Stimulated activated naive CD8-positive, alpha-beta T cell treated with anti-CD3 and anti-CD28 coated beads, Interleukin-15, Interleukin-2, amounts not matched to agents 100 ng/mL and 50 ng/mL, for 24 hours (primary cell): ENCODE results near the gene ARHGEF33.

Source experiments
- H3K27ac Mint-ChIP-seq: one replicate; pipeline ENCODE4 v1.8.0; 2021; ENCODE audit warnings: mild to moderate bottlenecking, mixed read lengths
- H3K27me3 Mint-ChIP-seq: one replicate; pipeline ENCODE4 v1.8.0; 2021; ENCODE audit warnings: mixed read lengths
- H3K36me3 Mint-ChIP-seq: one replicate; pipeline ENCODE4 v1.8.0; 2021; ENCODE audit warnings: low read depth, mixed read lengths
- H3K4me1 Mint-ChIP-seq: one replicate; pipeline ENCODE4 v1.8.0; 2021; ENCODE audit warnings: low read depth, mixed read lengths
- H3K4me3 Mint-ChIP-seq: one replicate; pipeline ENCODE4 v1.8.0; 2021; ENCODE audit warnings: mild to moderate bottlenecking, mixed read lengths
- H3K9me3 Mint-ChIP-seq: one replicate; pipeline ENCODE4 v1.8.0; 2021; ENCODE audit warnings: mixed read lengths

ARHGEF33 gene

GRCh38 chr2:38960609-38961320 is 71.1 kb downstream of the ARHGEF33 start:
- peaks cover 36% of the 10 kb centered on the region for H3K27me3 Mint-ChIP-seq
- H3K36me3 Mint-ChIP-seq = no peaks in the 10 kb centered on the region
- H3K4me1 Mint-ChIP-seq = peaks cover 3% of the 10 kb centered on the region
- no peaks in the 10 kb centered on the region for H3K9me3 Mint-ChIP-seq
- H3K4me3 Mint-ChIP-seq = peak overlapping the region; percentile 8
- H3K27ac Mint-ChIP-seq = no peak overlapping the region

- Mint-ChIP-seq H3K27ac (no peak overlapping the region), H3K4me3 (no peak overlapping the region), H3K9me3 (no peaks in the 10 kb centered on the region), H3K27me3 (peaks cover 15% of the 10 kb centered on the region), H3K36me3 (no peaks in the 10 kb centered on the region), H3K4me1 (peaks cover 1% of the 10 kb centered on the region)
Observed at GRCh38 chr2:38966006-38966405, 76.3 kb downstream of the ARHGEF33 start.

GRCh38 chr2:38966678-38967077 is 77.0 kb downstream of the ARHGEF33 start:
- Mint-ChIP-seq H3K4me1 (no peaks in the 10 kb centered on the region), H3K4me3 (no peak overlapping the region), H3K27me3 (peaks cover 8% of the 10 kb centered on the region)

GRCh38 chr2:38968021-38968420 is 78.3 kb downstream of the ARHGEF33 start:
- no peaks in the 10 kb centered on the region for H3K27me3 Mint-ChIP-seq
- no peaks in the 10 kb centered on the region for H3K4me1 Mint-ChIP-seq
- H3K9me3 Mint-ChIP-seq = no peaks in the 10 kb centered on the region
- H3K36me3 Mint-ChIP-seq = no peaks in the 10 kb centered on the region
- H3K4me3 Mint-ChIP-seq = no peak overlapping the region
- H3K27ac Mint-ChIP-seq = no peak overlapping the region

More at GRCh38 chr2:38966678-38967077, 77.0 kb downstream of the ARHGEF33 start:
- no peak overlapping the region for H3K27ac Mint-ChIP-seq
- H3K9me3 Mint-ChIP-seq = no peaks in the 10 kb centered on the region
- no peaks in the 10 kb centered on the region for H3K36me3 Mint-ChIP-seq

GRCh38 chr2:38971377-38971776 is 81.7 kb downstream of the ARHGEF33 start:
- Mint-ChIP-seq H3K36me3 (no peaks in the 10 kb centered on the region), H3K4me1 (no peaks in the 10 kb centered on the region), H3K27me3 (no peaks in the 10 kb centered on the region), H3K27ac (no peak overlapping the region), H3K9me3 (no peaks in the 10 kb centered on the region), H3K4me3 (no peak overlapping the region)

GRCh38 chr2:38973266-38973665 is 83.6 kb downstream of the ARHGEF33 start:
- Mint-ChIP-seq H3K36me3 (no peaks in the 10 kb centered on the region), H3K9me3 (no peaks in the 10 kb centered on the region), H3K4me1 (no peaks in the 10 kb centered on the region), H3K27ac (no peak overlapping the region), H3K27me3 (no peaks in the 10 kb centered on the region), H3K4me3 (no peak overlapping the region)

- no peaks in the 10 kb centered on the region for H3K36me3 Mint-ChIP-seq
- no peak overlapping the region for H3K4me3 Mint-ChIP-seq
Observed at GRCh38 chr2:38975042-38975441, 85.4 kb downstream of the ARHGEF33 start.

GRCh38 chr2:38977047-38977446 is 87.4 kb downstream of the ARHGEF33 start:
- H3K4me1 Mint-ChIP-seq = no peaks in the 10 kb centered on the region
- no peaks in the 10 kb centered on the region for H3K9me3 Mint-ChIP-seq
- no peak overlapping the region for H3K27ac Mint-ChIP-seq
- H3K27me3 Mint-ChIP-seq = no peaks in the 10 kb centered on the region
- H3K36me3 Mint-ChIP-seq = no peaks in the 10 kb centered on the region
- no peak overlapping the region for H3K4me3 Mint-ChIP-seq

More at GRCh38 chr2:38975042-38975441, 85.4 kb downstream of the ARHGEF33 start:
- no peak overlapping the region for H3K27ac Mint-ChIP-seq
- no peaks in the 10 kb centered on the region for H3K4me1 Mint-ChIP-seq
- H3K9me3 Mint-ChIP-seq = no peaks in the 10 kb centered on the region
- H3K27me3 Mint-ChIP-seq = no peaks in the 10 kb centered on the region

- no peaks in the 10 kb centered on the region for H3K27me3 Mint-ChIP-seq
- H3K27ac Mint-ChIP-seq = no peak overlapping the region
- H3K4me1 Mint-ChIP-seq = no peaks in the 10 kb centered on the region
- peaks cover 8% of the 10 kb centered on the region for H3K36me3 Mint-ChIP-seq
- H3K9me3 Mint-ChIP-seq = no peaks in the 10 kb centered on the region
- H3K4me3 Mint-ChIP-seq = no peak overlapping the region
Observed at GRCh38 chr2:38978296-38978903, 88.7 kb downstream of the ARHGEF33 start.

GRCh38 chr2:38978908-38979307 is 89.2 kb downstream of the ARHGEF33 start:
- H3K4me3 Mint-ChIP-seq = no peak overlapping the region
- no peaks in the 10 kb centered on the region for H3K9me3 Mint-ChIP-seq
- no peak overlapping the region for H3K27ac Mint-ChIP-seq
- H3K4me1 Mint-ChIP-seq = no peaks in the 10 kb centered on the region
- no peaks in the 10 kb centered on the region for H3K27me3 Mint-ChIP-seq
- H3K36me3 Mint-ChIP-seq = peaks cover 8% of the 10 kb centered on the region

GRCh38 chr2:38981003-38981669 is 91.5 kb downstream of the ARHGEF33 start:
- no peak overlapping the region for H3K4me3 Mint-ChIP-seq

GRCh38 chr2:38981670-38982357 is 92.1 kb downstream of the ARHGEF33 start:
- Mint-ChIP-seq H3K4me1 (no peaks in the 10 kb centered on the region), H3K27me3 (no peaks in the 10 kb centered on the region), H3K36me3 (peaks cover 28% of the 10 kb centered on the region), H3K4me3 (no peak overlapping the region), H3K9me3 (no peaks in the 10 kb centered on the region), H3K27ac (no peak overlapping the region)

More at GRCh38 chr2:38981003-38981669, 91.5 kb downstream of the ARHGEF33 start:
- no peaks in the 10 kb centered on the region for H3K9me3 Mint-ChIP-seq
- no peak overlapping the region for H3K27ac Mint-ChIP-seq
- H3K4me1 Mint-ChIP-seq = no peaks in the 10 kb centered on the region
- no peaks in the 10 kb centered on the region for H3K27me3 Mint-ChIP-seq
- peaks cover 27% of the 10 kb centered on the region for H3K36me3 Mint-ChIP-seq

- peaks cover 32% of the 10 kb centered on the region for H3K36me3 Mint-ChIP-seq
- H3K27me3 Mint-ChIP-seq = no peaks in the 10 kb centered on the region
- no peak overlapping the region for H3K27ac Mint-ChIP-seq
- H3K4me1 Mint-ChIP-seq = no peaks in the 10 kb centered on the region
- no peaks in the 10 kb centered on the region for H3K9me3 Mint-ChIP-seq
- no peak overlapping the region for H3K4me3 Mint-ChIP-seq
Observed at GRCh38 chr2:38982498-38982897, 92.8 kb downstream of the ARHGEF33 start.

- peaks cover 4% of the 10 kb centered on the region for H3K4me1 Mint-ChIP-seq
- no peaks in the 10 kb centered on the region for H3K27me3 Mint-ChIP-seq
- no peak overlapping the region for H3K4me3 Mint-ChIP-seq
- H3K36me3 Mint-ChIP-seq = peaks cover 53% of the 10 kb centered on the region
- no peaks in the 10 kb centered on the region for H3K9me3 Mint-ChIP-seq
- no peak overlapping the region for H3K27ac Mint-ChIP-seq
Observed at GRCh38 chr2:38988716-38989115, 99.0 kb downstream of the ARHGEF33 start.

- Mint-ChIP-seq H3K27ac (peak overlapping the region; percentile 68), H3K9me3 (no peaks in the 10 kb centered on the region), H3K36me3 (peaks cover 52% of the 10 kb centered on the region), H3K4me3 (no peak overlapping the region), H3K4me1 (peaks cover 4% of the 10 kb centered on the region), H3K27me3 (no peaks in the 10 kb centered on the region)
Observed at GRCh38 chr2:38991899-38992298, 102.2 kb downstream of the ARHGEF33 start.
